Measurements from ENCODE around the gene ATXN7L1.

DNA sequence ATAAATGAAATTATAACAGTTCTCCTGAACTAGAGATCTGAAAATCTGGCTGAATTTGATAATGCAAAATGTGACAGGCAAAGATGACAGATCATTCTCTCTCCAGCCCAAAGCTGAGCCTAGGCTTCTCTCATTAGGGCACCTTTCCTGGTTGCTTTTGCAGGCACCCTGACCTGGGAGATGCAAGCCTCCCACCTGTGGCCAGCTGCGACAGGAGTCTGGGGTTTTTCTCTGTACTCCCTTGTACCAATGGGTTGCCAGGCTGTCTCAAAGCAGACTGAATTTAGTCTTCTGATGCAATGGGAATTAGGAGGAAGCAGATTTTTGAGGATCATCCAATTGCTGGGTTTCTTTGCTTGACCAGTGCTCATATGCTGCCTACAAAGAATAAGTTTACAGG, 210.1 kb downstream of the ATXN7L1 start:
- TF ChIP-seq, protein P1, sequence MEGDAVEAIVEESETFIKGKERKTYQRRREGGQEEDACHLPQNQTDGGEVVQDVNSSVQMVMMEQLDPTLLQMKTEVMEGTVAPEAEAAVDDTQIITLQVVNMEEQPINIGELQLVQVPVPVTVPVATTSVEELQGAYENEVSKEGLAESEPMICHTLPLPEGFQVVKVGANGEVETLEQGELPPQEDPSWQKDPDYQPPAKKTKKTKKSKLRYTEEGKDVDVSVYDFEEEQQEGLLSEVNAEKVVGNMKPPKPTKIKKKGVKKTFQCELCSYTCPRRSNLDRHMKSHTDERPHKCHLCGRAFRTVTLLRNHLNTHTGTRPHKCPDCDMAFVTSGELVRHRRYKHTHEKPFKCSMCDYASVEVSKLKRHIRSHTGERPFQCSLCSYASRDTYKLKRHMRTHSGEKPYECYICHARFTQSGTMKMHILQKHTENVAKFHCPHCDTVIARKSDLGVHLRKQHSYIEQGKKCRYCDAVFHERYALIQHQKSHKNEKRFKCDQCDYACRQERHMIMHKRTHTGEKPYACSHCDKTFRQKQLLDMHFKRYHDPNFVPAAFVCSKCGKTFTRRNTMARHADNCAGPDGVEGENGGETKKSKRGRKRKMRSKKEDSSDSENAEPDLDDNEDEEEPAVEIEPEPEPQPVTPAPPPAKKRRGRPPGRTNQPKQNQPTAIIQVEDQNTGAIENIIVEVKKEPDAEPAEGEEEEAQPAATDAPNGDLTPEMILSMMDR (IDR thresholded peaks at IDR 0.05), result no peak
- no peak for TF ChIP-seq POLR2AphosphoS5 (IDR thresholded peaks at IDR 0.05; ENCODE audit: insufficient read depth in 1 of 2, low read depth in 1 of 2)
- TF ChIP-seq POLR2A (IDR thresholded peaks at IDR 0.05), result no peak
